ENCODE data around the gene DCTN3.

The DCTN3 gene

GRCh38 chr9:34570809-34571480 is 49.4 kb downstream of the DCTN3 start:
- no peak for DNase-seq

GRCh38 chr9:34570376-34570775 is 49.9 kb downstream of the DCTN3 start:
- DNase-seq = no peak

DNA sequence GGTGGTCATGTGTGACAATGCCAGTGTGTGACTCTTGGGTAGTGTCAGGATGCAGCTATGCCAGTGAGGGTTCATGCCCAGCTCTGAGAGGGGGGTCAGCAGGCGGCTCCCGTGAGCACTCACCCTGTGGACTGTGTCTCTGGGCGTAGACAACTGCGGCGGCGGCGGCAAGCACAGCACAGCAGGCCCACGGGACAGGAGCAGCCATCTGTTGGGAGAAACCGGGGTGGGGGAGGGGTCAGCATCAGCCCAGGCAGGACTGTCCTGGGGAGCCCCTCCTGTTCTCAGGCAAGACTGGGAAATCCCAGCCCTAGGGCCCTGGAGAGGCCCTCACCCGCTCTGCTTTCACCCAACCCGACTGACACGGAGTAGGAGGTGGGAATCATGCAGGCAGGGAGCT is 51.5 kb downstream of the DCTN3 start:
- no peak for DNase-seq

DNA sequence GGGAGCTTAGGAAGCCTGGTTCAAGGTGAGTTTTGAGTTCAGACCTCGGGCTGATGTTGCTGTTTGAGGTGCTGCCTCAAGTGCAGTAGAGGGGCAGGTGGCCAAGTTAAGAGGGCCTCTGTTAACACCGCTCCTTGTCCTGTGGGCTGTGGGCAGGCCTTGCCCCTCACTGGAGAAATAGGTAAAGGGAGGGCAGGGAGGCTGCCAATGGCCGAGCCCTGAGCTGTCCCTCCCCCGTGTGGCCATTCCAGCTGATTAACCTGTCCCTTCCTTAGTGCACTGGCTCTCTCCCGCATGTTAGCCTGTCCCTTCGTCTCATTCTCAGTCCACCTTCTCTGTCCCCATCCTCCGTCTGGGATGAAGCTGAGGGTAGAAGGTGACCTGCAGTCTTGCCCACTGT is 52.2 kb downstream of the DCTN3 start:
- no peak for DNase-seq

DNA sequence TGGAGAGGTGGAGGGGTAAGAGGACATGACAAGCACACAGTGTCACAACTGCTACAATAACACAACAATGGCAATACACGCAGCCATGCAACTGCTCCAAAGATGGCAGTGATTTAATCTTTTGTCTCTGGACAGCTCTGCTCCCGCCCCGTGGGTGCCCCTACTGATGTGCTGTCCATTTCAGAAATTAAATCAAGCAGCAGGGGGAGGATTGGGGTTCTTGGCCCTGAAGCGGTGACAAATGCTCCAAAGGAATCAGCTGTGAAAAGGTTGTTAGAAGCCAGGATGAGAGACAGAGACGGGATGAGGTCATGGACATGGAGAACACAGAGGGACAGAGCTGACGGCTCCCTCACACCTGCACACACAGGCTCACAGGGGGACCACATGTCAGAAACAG is 53.3 kb downstream of the DCTN3 start:
- no peak for DNase-seq

- DNase-seq = no peak
These were observed 54.0 kb downstream of the DCTN3 start for GRCh38 chr9:34566322-34566721.

- DNase-seq = no peak
These were observed 54.4 kb downstream of the DCTN3 start for GRCh38 chr9:34565856-34566255.

DNA sequence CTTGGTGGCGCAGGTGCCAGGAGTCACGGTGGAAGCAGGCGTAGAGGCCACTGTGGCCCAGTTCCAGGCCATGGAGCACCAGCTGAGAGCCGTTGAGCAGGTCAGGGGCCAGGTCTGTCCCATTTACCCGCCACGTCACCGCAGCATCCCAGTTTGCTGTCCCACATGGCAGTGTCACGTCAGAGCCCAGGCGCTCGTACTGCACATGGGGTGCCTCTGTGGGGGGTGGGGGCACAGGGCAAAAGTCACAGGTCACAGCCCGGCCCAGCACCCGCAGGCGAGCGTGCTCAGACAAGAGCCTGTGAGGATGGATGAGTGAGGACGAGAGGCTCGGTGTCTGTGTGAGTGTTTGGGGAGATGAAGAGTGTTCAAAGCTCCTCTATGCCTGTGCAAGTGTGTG is 55.7 kb downstream of the DCTN3 start:
- DNase-seq = no peak

Data from stimulated activated CD4-positive, alpha-beta T cell treated with anti-CD3 and anti-CD28 coated beads, Interleukin-2, amount 100 ng/mL, for 24 hours (primary cell).